GM18505 (cell line): Measurements from ENCODE around the gene CRHBP.
"Not testable (repeated sequence)": the region's sequence is repeated elsewhere in the genome, so short reads cannot be mapped to it uniquely, and the experiment has no call there.

Experiments used
- ATAC-seq: cut with Tn5 transposase; IDR thresholded peaks from one replicate; pipeline ENCODE4 v1.9.1; 2021; ENCODE audit not compliant: unreplicated experiment
- POLR2A ChIP-seq: IDR thresholded peaks from 4 replicates; pipeline ENCODE4 v1.6.1; 2011; ENCODE audit warnings: borderline replicate concordance; ENCODE audit not compliant: insufficient read depth, insufficient read length; ENCODE audit errors: extremely low read depth

Gene CRHBP

GRCh38 chr5:76952795-76953536 lies at the start of gene CRHBP:
CRHBP (plus strand) TSS chr5:76953045; CDS start chr5:76953135, 90 bp downstream.
- TF ChIP-seq POLR2A = no peak
- no peak for ATAC-seq

- no peak for TF ChIP-seq POLR2A
- no peak for ATAC-seq
Observed at GRCh38 chr5:76908166-76908565, 44.7 kb upstream of the CRHBP start.

- ATAC-seq = not testable (repeated sequence)
Observed at GRCh38 chr5:76910344-76910933, 42.4 kb upstream of the CRHBP start.

- not testable (repeated sequence) for ATAC-seq
Observed at GRCh38 chr5:76914671-76915070, 38.2 kb upstream of the CRHBP start.

- no peak for ATAC-seq
- TF ChIP-seq POLR2A = no peak
Observed at GRCh38 chr5:76918539-76918938, 34.3 kb upstream of the CRHBP start.

- ATAC-seq = no peak
- TF ChIP-seq POLR2A = no peak
Observed at GRCh38 chr5:76920491-76920890, 32.4 kb upstream of the CRHBP start.

GRCh38 chr5:76926329-76927105 lies 26.3 kb upstream of the CRHBP start:
- ATAC-seq = no peak
- no peak for TF ChIP-seq POLR2A

GRCh38 chr5:76927961-76928360 lies 24.9 kb upstream of the CRHBP start:
- TF ChIP-seq POLR2A = no peak
- no peak for ATAC-seq

GRCh38 chr5:76930083-76930482 lies 22.8 kb upstream of the CRHBP start:
- ATAC-seq = no peak
- no peak for TF ChIP-seq POLR2A

GRCh38 chr5:76938177-76938576 lies 14.7 kb upstream of the CRHBP start:
- no peak for ATAC-seq
- no peak for TF ChIP-seq POLR2A

GRCh38 chr5:76941000-76941399 lies 11.8 kb upstream of the CRHBP start:
- no peak for ATAC-seq

GRCh38 chr5:76941442-76941841 lies 11.4 kb upstream of the CRHBP start:
- no peak for TF ChIP-seq POLR2A
- no peak for ATAC-seq

More at GRCh38 chr5:76941000-76941399, 11.8 kb upstream of the CRHBP start:
- no peak for TF ChIP-seq POLR2A

- no peak for ATAC-seq
- no peak for TF ChIP-seq POLR2A
Observed at GRCh38 chr5:76942581-76942980, 10.3 kb upstream of the CRHBP start.

GRCh38 chr5:76943006-76943405 lies 9.8 kb upstream of the CRHBP start:
- TF ChIP-seq POLR2A = no peak
- no peak for ATAC-seq

GRCh38 chr5:76944638-76945037 lies 8.2 kb upstream of the CRHBP start:
- no peak for TF ChIP-seq POLR2A
- ATAC-seq = no peak

GRCh38 chr5:76945238-76945637 lies 7.6 kb upstream of the CRHBP start:
- not testable (repeated sequence) for ATAC-seq
